CD4-positive, alpha-beta T cell (primary cell): ENCODE results near the gene REXO5. TPM values are rescaled to one million over a fixed set of nuclear protein-coding genes. Genes with fewer than 3 reads are reported as not detected.

Source experiments
- ATAC-seq: fragments of 200-7000 bp; cut with Tn5 transposase; one replicate; pipeline ENCODE4 v1.10.0; 2022; ENCODE audit warnings: mild to moderate bottlenecking; ENCODE audit not compliant: poor library complexity
- CTCF ChIA-PET: fragments of 350-600 bp; sonication (Branson Sonifier 250); formaldehyde crosslinking; loops from one replicate; lab custom pipeline; 2021; ENCODE audit warnings: antibody characterized with exemption, inconsistent platforms; lab: Charles Lee
- POLR2A ChIA-PET: fragments of 350-600 bp; sonication (Branson Sonifier 250); formaldehyde crosslinking; loops from one replicate; lab custom pipeline; 2021; ENCODE audit warnings: antibody characterized with exemption, inconsistent platforms; lab: Charles Lee
- DNase-seq, 14 experiments: peaks; one replicate each; pipeline ENCODE4 v3.0.0-alpha.2; 2013 to 2020; ENCODE audit warnings: mixed read lengths in 2 of 14
- H3K27ac ChIP-seq, 2 donors: one replicate each; pipeline versions ENCODE4 v1.5.1 to v1.7.0; 2013; ENCODE audit warnings: low read length in 2 of 2, low read depth in 1 of 2, mild to moderate bottlenecking in 1 of 2
- H3K27me3 ChIP-seq, 2 experiments: 1 replicate in 1 of 2; 2 replicates in 1 of 2; pipeline versions ENCODE4 v1.6.1 to v1.7.0; 2013; ENCODE audit warnings: low read length in 2 of 2, control low read depth in 1 of 2, mild to moderate bottlenecking in 1 of 2, moderate library complexity in 1 of 2; ENCODE audit not compliant: insufficient read depth in 2 of 2, control insufficient read depth in 1 of 2
- H3K36me3 ChIP-seq: one replicate; pipeline ENCODE4 v1.6.1; 2013; ENCODE audit warnings: low read length, control low read depth; ENCODE audit not compliant: insufficient read depth
- H3K4me1 ChIP-seq: one replicate; pipeline ENCODE4 v1.6.1; 2013; ENCODE audit warnings: low read length, control low read depth; ENCODE audit not compliant: insufficient read depth
- H3K4me3 ChIP-seq: one replicate; pipeline ENCODE4 v1.5.1; 2013; ENCODE audit warnings: mild to moderate bottlenecking, low read length, moderate library complexity
- H3K9me3 ChIP-seq, 2 experiments: 1 replicate in 1 of 2; 2 replicates in 1 of 2; pipeline versions ENCODE4 v1.6.1 to v1.7.0; 2013; ENCODE audit warnings: low read length in 2 of 2, mild to moderate bottlenecking in 2 of 2, control low read depth in 1 of 2, moderate library complexity in 1 of 2; ENCODE audit not compliant: control insufficient read depth in 1 of 2, insufficient read depth in 1 of 2
- H3K27ac Mint-ChIP-seq: one replicate; pipeline ENCODE4 v1.8.0; 2020; ENCODE audit warnings: mixed read lengths
- H3K27me3 Mint-ChIP-seq: one replicate; pipeline ENCODE4 v1.8.0; 2021; ENCODE audit warnings: mixed read lengths
- H3K36me3 Mint-ChIP-seq: one replicate; pipeline ENCODE4 v1.8.0; 2021; ENCODE audit warnings: low read depth, mixed read lengths
- H3K4me1 Mint-ChIP-seq: one replicate; pipeline ENCODE4 v1.8.0; 2021; ENCODE audit warnings: low read depth, mixed read lengths
- H3K4me3 Mint-ChIP-seq: one replicate; pipeline ENCODE4 v1.8.0; 2020; ENCODE audit warnings: mild to moderate bottlenecking, mixed read lengths
- H3K9me3 Mint-ChIP-seq: one replicate; pipeline ENCODE4 v1.8.0; 2020; ENCODE audit warnings: mixed read lengths
- intact Hi-C, 2 experiments: fragments of 100-400 bp; cut with DNase I in 1 of 2; cut with micrococcal nuclease in 1 of 2; formaldehyde crosslinking; loops; one replicate each; pipeline versions ENCODE4 v1.15.1 to v1.9.0; 2023 to 2025; cut with DNase I, micrococcal nuclease
- total RNA-seq, 174 experiments: library from RNA in 2 of 174; stranded (reverse) in 2 of 174; gene quantifications; one replicate each; pipeline ENCODE4 v1.2.3 and lab custom pipeline; 2021 to 2026
- TF ChIP-seq, protein P1 (sequence below): fragments of 200-600 bp; IDR thresholded peaks from one replicate; pipeline ENCODE4 v1.8.0; 2022; ENCODE audit warnings: antibody characterized with exemption, mild to moderate bottlenecking

The REXO5 gene
- total RNA-seq, 2 experiments from 2014 or later: 0.56 TPM; not detected in 1

DNA sequence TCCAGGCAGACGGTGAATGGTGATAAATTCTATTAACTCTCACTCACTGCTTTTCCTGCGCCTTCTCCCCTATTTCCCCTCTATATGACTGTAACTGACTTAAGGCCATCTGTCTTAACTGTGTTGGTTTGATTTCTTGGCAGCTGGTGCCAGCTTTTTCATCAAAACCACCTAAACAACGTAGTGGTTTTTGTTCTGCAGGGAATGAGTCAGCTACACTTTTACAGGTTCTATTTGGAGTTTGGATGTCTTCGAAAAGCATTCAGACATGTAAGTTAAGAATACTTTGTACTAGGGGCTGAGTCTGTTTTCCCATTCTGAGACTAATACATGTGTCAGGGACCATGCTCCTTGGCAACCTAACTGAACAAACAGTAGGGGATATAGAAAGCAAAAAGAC is 8.5 kb downstream of the REXO5 start:
- intact Hi-C loops: no loop called here
- no peak for ATAC-seq
- TF ChIP-seq, protein P1, sequence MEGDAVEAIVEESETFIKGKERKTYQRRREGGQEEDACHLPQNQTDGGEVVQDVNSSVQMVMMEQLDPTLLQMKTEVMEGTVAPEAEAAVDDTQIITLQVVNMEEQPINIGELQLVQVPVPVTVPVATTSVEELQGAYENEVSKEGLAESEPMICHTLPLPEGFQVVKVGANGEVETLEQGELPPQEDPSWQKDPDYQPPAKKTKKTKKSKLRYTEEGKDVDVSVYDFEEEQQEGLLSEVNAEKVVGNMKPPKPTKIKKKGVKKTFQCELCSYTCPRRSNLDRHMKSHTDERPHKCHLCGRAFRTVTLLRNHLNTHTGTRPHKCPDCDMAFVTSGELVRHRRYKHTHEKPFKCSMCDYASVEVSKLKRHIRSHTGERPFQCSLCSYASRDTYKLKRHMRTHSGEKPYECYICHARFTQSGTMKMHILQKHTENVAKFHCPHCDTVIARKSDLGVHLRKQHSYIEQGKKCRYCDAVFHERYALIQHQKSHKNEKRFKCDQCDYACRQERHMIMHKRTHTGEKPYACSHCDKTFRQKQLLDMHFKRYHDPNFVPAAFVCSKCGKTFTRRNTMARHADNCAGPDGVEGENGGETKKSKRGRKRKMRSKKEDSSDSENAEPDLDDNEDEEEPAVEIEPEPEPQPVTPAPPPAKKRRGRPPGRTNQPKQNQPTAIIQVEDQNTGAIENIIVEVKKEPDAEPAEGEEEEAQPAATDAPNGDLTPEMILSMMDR: no peak

DNA sequence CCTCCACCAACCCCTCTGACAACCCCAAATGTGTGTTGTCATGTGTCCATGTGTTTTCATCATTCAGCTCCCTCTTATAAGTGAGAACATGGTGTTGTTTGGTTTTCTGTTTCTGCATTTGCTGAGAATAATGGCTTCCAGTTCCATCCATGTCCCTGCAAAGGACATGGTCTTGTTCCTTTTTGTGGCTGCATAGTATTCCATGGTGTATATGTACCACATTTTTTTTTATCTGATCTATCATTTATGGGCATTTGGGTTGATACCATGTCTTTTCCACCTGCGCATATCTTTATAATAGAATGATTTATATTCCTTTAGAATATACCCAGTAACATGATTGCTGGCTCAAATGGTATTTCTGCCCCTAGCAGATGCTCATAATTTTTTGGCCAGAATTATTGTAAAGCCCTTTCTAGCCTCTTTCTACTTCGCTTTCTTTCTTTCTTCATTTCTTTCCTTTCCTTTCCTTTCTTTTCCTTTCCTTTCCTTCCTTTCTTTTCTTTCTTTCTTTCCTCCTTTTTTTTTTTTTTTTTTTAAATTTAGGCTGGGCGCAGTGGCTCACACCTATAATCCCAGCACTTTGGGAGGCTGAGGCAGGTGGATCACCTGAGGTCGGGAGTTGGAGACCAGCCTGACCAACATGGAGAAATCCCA is 12.7 kb downstream of the REXO5 start:
- Histone ChIP-seq H3K4me1 (no peaks in the 10 kb centered on the region), H3K4me3 (no peak overlapping the region), H3K27me3 (no peaks in the 10 kb centered on the region), H3K36me3 (no peaks in the 10 kb centered on the region), H3K9me3 (no peaks in the 10 kb centered on the region), H3K27ac (no peak overlapping the region)
- no peak for DNase-seq
- ATAC-seq: no peak
- ChIA-PET POLR2A (no interaction called here), CTCF (no interaction called here)
- TF ChIP-seq, protein P1: no peak
- intact Hi-C loops: no loop called here
- peaks cover 11% of the 10 kb centered on the region for H3K4me1 Mint-ChIP-seq
- H3K36me3 Mint-ChIP-seq: no peaks in the 10 kb centered on the region
- no peak overlapping the region for H3K27ac Mint-ChIP-seq
- H3K4me3 Mint-ChIP-seq: no peak overlapping the region
- no peaks in the 10 kb centered on the region for H3K9me3 Mint-ChIP-seq
- no peaks in the 10 kb centered on the region for H3K27me3 Mint-ChIP-seq

More for the DNA sequence above, 8.5 kb downstream of the REXO5 start:
- no peaks in the 10 kb centered on the region for H3K36me3 Mint-ChIP-seq
- no peak for DNase-seq
- H3K27ac ChIP-seq: no peak overlapping the region
- H3K27me3 Mint-ChIP-seq: no peaks in the 10 kb centered on the region
- ChIA-PET POLR2A (no interaction called here), CTCF (interaction anchor here (0.5 kb wide), 1 partner anchor 1466 kb away, joined by 3 read pairs; no protein-coding TSS in a partner anchor)
- no peak overlapping the region for H3K27ac Mint-ChIP-seq
- no peaks in the 10 kb centered on the region for H3K36me3 ChIP-seq
- no peaks in the 10 kb centered on the region for H3K27me3 ChIP-seq
- no peak overlapping the region for H3K4me3 Mint-ChIP-seq
- H3K4me3 ChIP-seq: no peak overlapping the region
- no peaks in the 10 kb centered on the region for H3K4me1 ChIP-seq
- H3K9me3 Mint-ChIP-seq: no peaks in the 10 kb centered on the region
- H3K4me1 Mint-ChIP-seq: peaks cover 4% of the 10 kb centered on the region
- no peaks in the 10 kb centered on the region for H3K9me3 ChIP-seq

DNA sequence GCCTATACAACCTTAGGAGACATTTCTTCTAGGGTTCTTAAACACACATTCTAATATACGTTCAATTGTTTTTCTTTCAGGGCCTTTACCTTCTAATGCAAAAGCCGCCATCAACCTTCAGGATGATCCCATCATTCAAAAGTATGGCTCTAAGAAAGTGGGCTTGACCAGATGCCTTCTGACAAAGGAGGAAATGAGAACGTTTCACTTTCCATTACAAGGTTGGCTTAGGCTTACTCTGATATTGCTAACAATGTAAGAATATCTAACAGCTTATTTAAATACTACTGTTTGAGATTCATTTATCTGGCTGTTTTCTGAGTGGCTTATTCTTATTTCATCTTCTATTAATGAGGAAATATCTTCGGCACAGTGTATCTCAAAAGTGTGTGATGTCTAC is 15.4 kb downstream of the REXO5 start:
- TF ChIP-seq, protein P1: no peak
- H3K9me3 Mint-ChIP-seq: no peaks in the 10 kb centered on the region
- H3K4me3 Mint-ChIP-seq: no peak overlapping the region
- H3K4me1 Mint-ChIP-seq: peaks cover 7% of the 10 kb centered on the region
- no peaks in the 10 kb centered on the region for H3K9me3 ChIP-seq
- H3K4me3 ChIP-seq: no peak overlapping the region
- DNase-seq: no peak
- H3K27ac ChIP-seq: no peak overlapping the region
- POLR2A ChIA-PET: no interaction called here
- H3K27ac Mint-ChIP-seq: no peak overlapping the region
- H3K4me1 ChIP-seq: no peaks in the 10 kb centered on the region
- no peaks in the 10 kb centered on the region for H3K27me3 ChIP-seq
- intact Hi-C loops: no loop called here
- CTCF ChIA-PET: interaction anchor here (1.4 kb wide), 1 partner anchor 11 kb away, joined by 3 read pairs; no protein-coding TSS in a partner anchor
- ATAC-seq: no peak
- no peaks in the 10 kb centered on the region for H3K36me3 Mint-ChIP-seq
- H3K36me3 ChIP-seq: no peaks in the 10 kb centered on the region
- H3K27me3 Mint-ChIP-seq: no peaks in the 10 kb centered on the region
